Stimulated activated naive CD8-positive, alpha-beta T cell treated with anti-CD3 and anti-CD28 coated beads, Interleukin-15, Interleukin-2, amounts not matched to agents 100 ng/mL and 50 ng/mL, for 24 hours (primary cell): Measurements from ENCODE around the gene SAYSD1.
A peak's percentile ranks its signal among the peaks of the same experiment; 100 is the strongest.

Source experiments
- H3K27ac Mint-ChIP-seq: one replicate; pipeline ENCODE4 v1.8.0; 2021; ENCODE audit warnings: mild to moderate bottlenecking, mixed read lengths
- H3K27me3 Mint-ChIP-seq: one replicate; pipeline ENCODE4 v1.8.0; 2021; ENCODE audit warnings: mixed read lengths
- H3K36me3 Mint-ChIP-seq: one replicate; pipeline ENCODE4 v1.8.0; 2021; ENCODE audit warnings: low read depth, mixed read lengths
- H3K4me1 Mint-ChIP-seq: one replicate; pipeline ENCODE4 v1.8.0; 2021; ENCODE audit warnings: low read depth, mixed read lengths
- H3K4me3 Mint-ChIP-seq: one replicate; pipeline ENCODE4 v1.8.0; 2021; ENCODE audit warnings: mild to moderate bottlenecking, mixed read lengths
- H3K9me3 Mint-ChIP-seq: one replicate; pipeline ENCODE4 v1.8.0; 2021; ENCODE audit warnings: mixed read lengths

Gene SAYSD1

GRCh38 chr6:39128832-39129231 lies 13.8 kb upstream of the SAYSD1 start:
- Mint-ChIP-seq H3K4me1 (no peaks in the 10 kb centered on the region), H3K9me3 (no peaks in the 10 kb centered on the region), H3K4me3 (no peak overlapping the region), H3K36me3 (no peaks in the 10 kb centered on the region), H3K27ac (no peak overlapping the region), H3K27me3 (peaks cover 14% of the 10 kb centered on the region)

DNA sequence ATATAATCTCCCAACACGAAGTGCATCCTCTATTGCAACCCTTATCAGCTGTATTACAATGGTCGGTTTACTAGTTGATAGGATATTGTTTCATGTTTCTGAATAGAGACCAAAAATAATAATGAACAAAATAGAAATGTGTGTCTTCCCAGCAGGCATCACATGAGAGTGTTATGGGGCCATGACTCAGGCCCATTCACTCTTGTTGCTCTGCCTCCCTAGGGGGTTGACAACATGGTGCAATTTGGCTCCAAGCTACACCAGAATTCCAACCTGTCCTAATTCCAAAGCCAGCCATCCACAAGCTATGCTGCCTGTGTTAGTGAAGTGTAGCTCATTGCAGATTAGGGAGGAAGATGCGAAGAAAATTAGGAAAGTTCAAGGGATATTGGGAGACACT lies 13.1 kb upstream of the SAYSD1 start:
- Mint-ChIP-seq H3K36me3 (no peaks in the 10 kb centered on the region), H3K4me1 (no peaks in the 10 kb centered on the region), H3K27ac (no peak overlapping the region), H3K9me3 (no peaks in the 10 kb centered on the region), H3K27me3 (peaks cover 14% of the 10 kb centered on the region), H3K4me3 (no peak overlapping the region)

DNA sequence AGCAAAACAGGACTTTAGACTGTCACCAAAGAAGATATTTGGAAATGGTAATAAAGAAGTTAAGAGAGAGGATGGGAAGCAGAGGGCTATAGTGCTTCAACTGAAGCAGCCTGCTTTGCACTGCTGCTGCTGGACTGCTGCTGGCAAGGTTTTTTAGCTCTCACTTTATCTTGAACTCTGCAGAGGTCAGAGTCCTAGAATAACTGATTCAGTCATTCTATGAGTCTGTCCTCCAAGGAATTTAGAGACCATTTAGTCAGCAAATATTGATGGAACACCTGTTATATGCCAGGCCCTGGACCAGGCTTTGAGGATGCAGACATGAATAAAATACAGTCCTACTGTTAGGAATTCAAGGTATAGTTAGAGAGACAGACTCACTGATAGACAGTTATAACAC lies 9.1 kb upstream of the SAYSD1 start:
- Mint-ChIP-seq H3K4me3 (no peak overlapping the region), H3K27ac (no peak overlapping the region), H3K9me3 (no peaks in the 10 kb centered on the region), H3K27me3 (peaks cover 6% of the 10 kb centered on the region), H3K4me1 (no peaks in the 10 kb centered on the region), H3K36me3 (no peaks in the 10 kb centered on the region)

DNA sequence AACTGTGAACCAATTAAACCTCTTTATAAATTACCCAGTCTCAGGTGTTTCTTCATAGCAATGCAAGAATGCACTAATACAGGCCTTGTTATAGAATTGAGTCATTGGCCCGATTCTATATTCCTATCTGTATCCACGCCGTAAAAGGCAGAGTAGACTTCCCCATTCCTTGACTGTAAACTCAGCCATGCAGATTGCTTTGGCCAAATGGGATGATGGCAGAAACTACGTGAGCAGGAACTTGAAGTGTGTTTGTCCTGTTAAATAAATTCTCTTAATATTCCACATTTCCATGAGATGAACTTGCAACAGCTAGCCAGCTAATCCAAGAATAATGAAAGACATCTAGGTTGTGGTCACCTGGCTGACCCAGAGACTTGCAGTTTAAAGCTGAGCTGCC lies 3.9 kb upstream of the SAYSD1 start:
- H3K27ac Mint-ChIP-seq, result no peak overlapping the region

DNA sequence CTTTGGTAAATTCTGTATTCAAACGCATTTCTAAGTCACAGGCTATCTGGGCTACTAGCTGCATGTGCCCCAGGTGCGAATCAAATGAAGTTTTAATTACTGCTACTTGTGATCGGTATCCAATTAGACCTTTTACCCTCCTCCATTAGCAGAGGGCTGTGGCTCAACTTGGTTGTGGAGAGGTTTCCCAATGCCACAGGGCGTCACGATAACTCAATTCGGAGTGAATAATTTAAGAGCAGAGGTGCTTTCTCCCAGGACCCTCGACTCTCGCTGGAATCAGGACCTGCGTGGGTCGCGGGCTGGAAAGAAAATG lies 640 bp downstream of the SAYSD1 start:
- Mint-ChIP-seq H3K27ac (peak overlapping the region; percentile 98), H3K36me3 (peaks cover 13% of the 10 kb centered on the region), H3K27me3 (no peaks in the 10 kb centered on the region), H3K4me3 (peak overlapping the region; percentile 94), H3K4me1 (peaks cover 67% of the 10 kb centered on the region), H3K9me3 (no peaks in the 10 kb centered on the region)

More for the DNA sequence above, 3.9 kb upstream of the SAYSD1 start:
- Mint-ChIP-seq H3K27me3 (no peaks in the 10 kb centered on the region), H3K36me3 (no peaks in the 10 kb centered on the region), H3K4me3 (no peak overlapping the region), H3K4me1 (peaks cover 21% of the 10 kb centered on the region), H3K9me3 (no peaks in the 10 kb centered on the region)

DNA sequence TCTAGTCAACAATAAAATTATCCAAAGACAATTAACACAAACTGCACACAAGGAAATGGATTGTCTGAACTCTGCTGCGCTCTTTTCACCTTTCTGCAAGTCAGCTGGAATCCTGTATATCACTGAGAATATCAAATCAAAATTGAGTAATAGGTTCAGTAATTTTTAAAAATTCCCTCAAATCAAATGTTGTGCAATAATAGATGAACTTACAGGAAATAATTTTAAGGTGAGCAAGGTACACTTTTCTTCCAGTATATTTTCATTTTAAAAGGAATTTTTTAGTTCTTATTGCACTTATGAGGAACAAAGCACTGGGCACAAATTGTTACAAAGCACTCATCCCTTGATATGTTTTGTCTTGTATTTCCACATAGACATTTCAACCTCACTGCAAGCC lies 1.2 kb downstream of the SAYSD1 start:
- peak overlapping the region; percentile 98 for H3K27ac Mint-ChIP-seq
- H3K36me3 Mint-ChIP-seq, result peaks cover 19% of the 10 kb centered on the region
- H3K4me3 Mint-ChIP-seq, result peak overlapping the region; percentile 94
- no peaks in the 10 kb centered on the region for H3K27me3 Mint-ChIP-seq
- H3K4me1 Mint-ChIP-seq, result peaks cover 72% of the 10 kb centered on the region
- no peaks in the 10 kb centered on the region for H3K9me3 Mint-ChIP-seq

- Mint-ChIP-seq H3K4me1 (peaks cover 90% of the 10 kb centered on the region), H3K36me3 (peaks cover 39% of the 10 kb centered on the region), H3K27ac (peak overlapping the region; percentile 99), H3K9me3 (peaks cover 3% of the 10 kb centered on the region), H3K27me3 (no peaks in the 10 kb centered on the region), H3K4me3 (peak overlapping the region; percentile 94)
Measured at GRCh38 chr6:39111280-39111679, 3.7 kb downstream of the SAYSD1 start.

DNA sequence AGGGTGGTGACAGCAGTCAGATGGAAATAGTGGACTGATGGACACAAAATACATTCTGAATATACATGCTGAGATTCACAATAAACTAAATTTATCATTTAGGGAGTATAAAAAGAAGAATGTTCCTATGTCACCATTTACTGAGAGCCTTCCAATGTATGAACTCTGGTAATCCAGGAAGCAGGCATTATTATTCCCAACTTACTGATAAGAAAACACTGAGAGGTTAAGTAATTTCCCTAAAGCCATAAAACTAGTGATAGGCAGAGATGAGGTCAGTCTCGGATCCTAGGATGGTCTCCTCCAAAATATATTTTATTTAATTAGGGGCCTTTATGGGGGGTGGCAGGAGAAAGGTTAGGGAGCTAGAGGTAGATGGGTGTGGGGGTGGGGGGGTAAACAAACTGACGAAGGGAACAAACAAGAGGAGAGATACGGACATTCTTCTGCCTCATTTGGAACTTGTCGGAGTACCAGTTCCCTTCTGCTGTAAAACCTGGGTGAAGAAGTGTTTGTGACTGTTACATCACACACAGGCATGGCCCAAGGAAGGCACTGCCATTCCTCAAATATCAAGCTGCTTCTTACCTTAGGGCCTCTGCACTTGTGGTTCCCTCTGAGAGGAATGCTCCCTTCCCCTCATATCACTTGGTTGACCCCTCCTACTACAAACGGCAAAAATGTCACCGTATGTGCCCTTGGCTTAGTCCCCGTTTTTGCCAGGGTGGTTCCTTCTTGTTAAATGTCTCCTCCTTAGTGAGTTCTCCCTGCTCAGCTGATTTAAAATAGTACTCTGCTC lies 6.7 kb downstream of the SAYSD1 start:
- Mint-ChIP-seq H3K4me3 (no peak overlapping the region), H3K36me3 (peaks cover 61% of the 10 kb centered on the region), H3K4me1 (peaks cover 68% of the 10 kb centered on the region), H3K9me3 (peaks cover 3% of the 10 kb centered on the region), H3K27me3 (no peaks in the 10 kb centered on the region), H3K27ac (peak overlapping the region; percentile 61)

- H3K4me3 Mint-ChIP-seq, result no peak overlapping the region
- H3K36me3 Mint-ChIP-seq, result peaks cover 67% of the 10 kb centered on the region
- peak overlapping the region; percentile 6 for H3K27ac Mint-ChIP-seq
- peaks cover 3% of the 10 kb centered on the region for H3K9me3 Mint-ChIP-seq
- H3K27me3 Mint-ChIP-seq, result no peaks in the 10 kb centered on the region
- H3K4me1 Mint-ChIP-seq, result peaks cover 68% of the 10 kb centered on the region
Measured at GRCh38 chr6:39107641-39108040, 7.3 kb downstream of the SAYSD1 start.

GRCh38 chr6:39107034-39107433 lies 8.0 kb downstream of the SAYSD1 start:
- peak overlapping the region; percentile 32 for H3K27ac Mint-ChIP-seq
- peaks cover 71% of the 10 kb centered on the region for H3K36me3 Mint-ChIP-seq
- no peak overlapping the region for H3K4me3 Mint-ChIP-seq

GRCh38 chr6:39104528-39104927 lies 10.5 kb downstream of the SAYSD1 start:
- Mint-ChIP-seq H3K4me1 (peaks cover 62% of the 10 kb centered on the region), H3K36me3 (peaks cover 60% of the 10 kb centered on the region), H3K27me3 (no peaks in the 10 kb centered on the region), H3K4me3 (no peak overlapping the region), H3K9me3 (peaks cover 3% of the 10 kb centered on the region), H3K27ac (peak overlapping the region; percentile 18)

More at GRCh38 chr6:39107034-39107433, 8.0 kb downstream of the SAYSD1 start:
- H3K27me3 Mint-ChIP-seq, result no peaks in the 10 kb centered on the region
- peaks cover 67% of the 10 kb centered on the region for H3K4me1 Mint-ChIP-seq
- peaks cover 3% of the 10 kb centered on the region for H3K9me3 Mint-ChIP-seq

GRCh38 chr6:39102821-39103136 lies 12.2 kb downstream of the SAYSD1 start:
- H3K36me3 Mint-ChIP-seq, result peaks cover 45% of the 10 kb centered on the region
- H3K27ac Mint-ChIP-seq, result no peak overlapping the region
- peaks cover 52% of the 10 kb centered on the region for H3K4me1 Mint-ChIP-seq
- peaks cover 3% of the 10 kb centered on the region for H3K9me3 Mint-ChIP-seq
- no peak overlapping the region for H3K4me3 Mint-ChIP-seq
- H3K27me3 Mint-ChIP-seq, result no peaks in the 10 kb centered on the region

GRCh38 chr6:39102071-39102820 lies 12.7 kb downstream of the SAYSD1 start:
- H3K27me3 Mint-ChIP-seq, result no peaks in the 10 kb centered on the region
- H3K4me1 Mint-ChIP-seq, result peaks cover 47% of the 10 kb centered on the region
- H3K36me3 Mint-ChIP-seq, result peaks cover 40% of the 10 kb centered on the region
- H3K4me3 Mint-ChIP-seq, result no peak overlapping the region
- no peak overlapping the region for H3K27ac Mint-ChIP-seq
- H3K9me3 Mint-ChIP-seq, result peaks cover 3% of the 10 kb centered on the region

DNA sequence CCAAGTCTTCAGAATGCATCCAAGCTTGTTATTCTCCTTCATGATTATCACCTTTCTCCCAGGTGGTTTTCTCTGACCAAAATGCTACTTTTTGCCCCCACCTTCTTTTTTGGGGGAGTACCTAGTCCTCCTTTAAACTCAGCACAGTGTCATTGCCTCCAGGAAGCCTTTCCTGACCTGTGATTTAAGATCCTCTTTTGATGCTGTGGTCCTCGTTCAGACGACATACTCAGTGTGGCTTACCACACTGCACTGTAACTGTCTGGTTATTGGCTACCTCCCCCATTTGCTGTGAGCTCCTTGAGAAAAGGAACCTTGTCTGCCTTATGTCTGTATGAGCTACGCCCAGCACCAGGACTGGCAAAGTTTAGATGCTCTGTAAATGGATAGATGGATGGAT lies 14.6 kb downstream of the SAYSD1 start:
- Mint-ChIP-seq H3K27ac (no peak overlapping the region), H3K36me3 (peaks cover 24% of the 10 kb centered on the region), H3K4me1 (peaks cover 39% of the 10 kb centered on the region), H3K27me3 (no peaks in the 10 kb centered on the region), H3K9me3 (no peaks in the 10 kb centered on the region), H3K4me3 (no peak overlapping the region)

DNA sequence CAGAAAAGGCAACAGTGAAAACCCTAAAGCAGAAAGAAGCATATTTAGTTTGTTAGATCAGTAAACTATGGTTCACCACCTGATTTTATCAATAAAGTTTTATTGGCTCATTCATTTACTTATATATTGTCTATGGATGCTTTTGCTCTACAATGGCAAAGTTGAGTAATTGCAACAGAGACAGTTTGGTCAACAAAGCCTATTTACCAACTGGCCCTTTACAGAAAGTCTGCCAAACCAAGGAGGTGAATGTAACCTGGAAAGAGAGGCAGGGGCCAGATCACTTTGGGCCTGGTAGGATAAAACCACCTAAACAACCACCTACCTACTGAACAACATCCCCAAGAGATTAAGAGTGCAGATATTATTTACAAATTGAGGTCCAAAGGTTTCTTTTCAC lies 19.4 kb downstream of the SAYSD1 start:
- peaks cover 11% of the 10 kb centered on the region for H3K27me3 Mint-ChIP-seq
- H3K27ac Mint-ChIP-seq, result no peak overlapping the region
- no peaks in the 10 kb centered on the region for H3K9me3 Mint-ChIP-seq
- no peak overlapping the region for H3K4me3 Mint-ChIP-seq
- H3K36me3 Mint-ChIP-seq, result peaks cover 6% of the 10 kb centered on the region
- peaks cover 13% of the 10 kb centered on the region for H3K4me1 Mint-ChIP-seq
